ENCODE measurements around the gene MYOM3.

MYOM3 gene

GRCh38 chr1:24080131-24080530 lies 31.8 kb downstream of the MYOM3 start:
- no peak for TF ChIP-seq CTCF (IDR thresholded peaks at IDR 0.05; ENCODE audit: low read depth, low read length, missing control alignments)
- no peak overlapping the region for H3K4me3 ChIP-seq (ENCODE audit: low read depth, low read length)
- in situ Hi-C loops (cut with HindIII; ENCODE audit: low sequenced_read_pairs), result loop anchor here (10.0 kb wide), 1 partner anchor 115 kb away; no protein-coding TSS in a partner anchor
- DNase-seq (ENCODE audit: low read depth), result no peak

DNA sequence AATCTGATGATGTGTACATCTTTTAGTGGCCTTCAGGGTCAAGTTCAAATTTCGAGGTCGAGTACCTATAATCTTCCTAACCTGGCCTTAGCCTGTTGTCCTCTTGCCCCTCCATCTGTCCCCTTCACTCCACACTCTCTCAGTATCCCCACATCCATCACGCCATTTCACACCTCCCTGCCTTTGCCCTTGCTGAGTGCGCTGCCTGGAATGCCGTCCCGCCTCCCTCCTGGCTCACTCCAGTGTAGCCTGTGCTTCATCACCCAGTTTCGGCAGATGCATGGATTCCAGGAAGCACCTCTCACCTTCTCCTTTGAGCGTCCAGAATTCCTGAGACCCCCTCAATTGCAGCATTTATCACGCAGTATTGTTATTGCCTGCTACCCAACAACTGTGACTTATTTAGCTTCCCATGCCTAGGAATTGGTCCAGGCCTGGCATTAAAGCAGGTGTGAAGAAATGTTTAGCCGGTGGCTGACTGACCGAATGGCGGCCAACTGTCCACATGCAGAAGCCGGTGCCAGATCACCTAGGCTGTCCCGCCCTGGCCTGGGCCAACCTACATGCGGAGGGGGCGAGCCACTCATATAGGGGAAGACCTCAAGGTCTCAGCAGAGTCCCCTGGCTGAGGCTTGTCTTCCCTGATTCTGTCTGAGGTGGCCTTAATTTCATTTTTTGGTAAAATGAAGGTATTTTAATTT lies 34.5 kb downstream of the MYOM3 start:
- no peak for DNase-seq (ENCODE audit: low read depth)
- in situ Hi-C loops (cut with HindIII; ENCODE audit: low sequenced_read_pairs), result no loop called here
- TF ChIP-seq CTCF (IDR thresholded peaks at IDR 0.05; ENCODE audit: low read depth, low read length, missing control alignments), result no peak
- H3K4me3 ChIP-seq (ENCODE audit: low read depth, low read length), result no peak overlapping the region

DNA sequence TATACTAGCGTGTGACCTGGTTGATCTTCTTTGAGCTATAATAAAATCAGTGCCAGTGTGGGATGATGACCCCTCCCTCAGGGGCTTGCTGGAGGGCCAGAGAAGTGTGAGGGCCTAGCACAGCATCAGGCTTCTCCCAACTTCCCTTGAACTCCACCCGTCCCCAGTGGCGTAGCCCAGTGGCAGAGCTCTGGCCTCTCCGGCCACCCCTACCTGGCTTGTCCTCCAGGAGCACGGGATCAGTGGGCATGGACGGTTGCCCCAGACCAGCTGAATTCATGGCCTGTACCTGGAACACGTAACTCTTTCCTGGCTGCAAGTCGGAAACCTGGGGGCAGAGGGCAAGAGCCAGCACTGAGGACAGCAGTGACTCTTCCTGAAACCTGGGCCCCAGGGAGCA lies 36.0 kb downstream of the MYOM3 start:
- DNase-seq (ENCODE audit: low read depth), result no peak
- in situ Hi-C loops (cut with HindIII; ENCODE audit: low sequenced_read_pairs), result no loop called here
- no peak for TF ChIP-seq CTCF (IDR thresholded peaks at IDR 0.05; ENCODE audit: low read depth, low read length, missing control alignments)
- no peak overlapping the region for H3K4me3 ChIP-seq (ENCODE audit: low read depth, low read length)

- TF ChIP-seq CTCF (IDR thresholded peaks at IDR 0.05; ENCODE audit: low read depth, low read length, missing control alignments), result no peak
Observed at GRCh38 chr1:24075590-24075854, 36.4 kb downstream of the MYOM3 start.

DNA sequence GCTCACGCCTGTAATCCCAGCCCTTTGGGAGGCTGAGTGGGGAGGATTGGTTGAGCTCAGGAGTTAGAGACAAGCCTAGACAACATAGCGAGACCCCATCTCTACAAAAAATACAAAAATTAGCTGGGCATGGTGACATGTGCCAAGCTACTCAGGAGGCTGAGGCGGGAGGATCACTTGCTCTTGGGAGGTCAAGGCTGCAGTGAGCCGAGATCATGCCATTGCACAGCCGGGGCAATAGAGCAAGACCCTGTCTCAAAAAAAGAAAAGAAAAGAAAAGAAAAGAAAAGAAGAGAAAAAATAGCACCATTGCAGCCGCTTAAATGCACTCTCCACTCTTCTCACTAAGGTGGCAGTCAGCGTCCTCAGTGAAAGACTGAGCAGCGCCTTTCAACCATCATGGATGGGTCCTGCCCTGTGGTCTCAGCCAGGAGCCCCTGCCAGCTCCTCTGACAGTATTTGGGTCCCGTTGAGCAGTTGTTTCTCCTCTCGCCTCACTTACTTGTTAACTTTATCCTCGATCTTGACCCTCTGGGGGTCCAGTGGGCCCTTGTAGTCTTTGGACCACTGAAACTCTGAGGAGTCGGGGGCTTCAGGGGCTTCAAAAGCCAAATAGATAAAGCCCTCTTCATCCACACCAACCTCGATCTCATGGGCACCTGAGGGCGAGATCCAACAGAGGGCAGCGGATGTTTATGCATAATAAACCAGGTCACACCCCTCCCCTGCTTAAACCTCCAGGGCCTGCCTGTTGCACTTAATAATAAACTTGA lies 36.9 kb downstream of the MYOM3 start:
- in situ Hi-C loops (cut with HindIII; ENCODE audit: low sequenced_read_pairs), result no loop called here
- no peak for DNase-seq (ENCODE audit: low read depth)
- no peak overlapping the region for H3K4me3 ChIP-seq (ENCODE audit: low read depth, low read length)
- no peak for TF ChIP-seq CTCF (IDR thresholded peaks at IDR 0.05; ENCODE audit: low read depth, low read length, missing control alignments)

More at GRCh38 chr1:24075590-24075854, 36.4 kb downstream of the MYOM3 start:
- no peak overlapping the region for H3K4me3 ChIP-seq (ENCODE audit: low read depth, low read length)
- no peak for DNase-seq (ENCODE audit: low read depth)
- in situ Hi-C loops (cut with HindIII; ENCODE audit: low sequenced_read_pairs), result no loop called here

- no peak for TF ChIP-seq CTCF (IDR thresholded peaks at IDR 0.05; ENCODE audit: low read depth, low read length, missing control alignments)
- no peak overlapping the region for H3K4me3 ChIP-seq (ENCODE audit: low read depth, low read length)
- in situ Hi-C loops (cut with HindIII; ENCODE audit: low sequenced_read_pairs), result no loop called here
- no peak for DNase-seq (ENCODE audit: low read depth)
Observed at GRCh38 chr1:24074196-24074595, 37.7 kb downstream of the MYOM3 start.
